ENCODE data around the gene ADGRG6.

DNA sequence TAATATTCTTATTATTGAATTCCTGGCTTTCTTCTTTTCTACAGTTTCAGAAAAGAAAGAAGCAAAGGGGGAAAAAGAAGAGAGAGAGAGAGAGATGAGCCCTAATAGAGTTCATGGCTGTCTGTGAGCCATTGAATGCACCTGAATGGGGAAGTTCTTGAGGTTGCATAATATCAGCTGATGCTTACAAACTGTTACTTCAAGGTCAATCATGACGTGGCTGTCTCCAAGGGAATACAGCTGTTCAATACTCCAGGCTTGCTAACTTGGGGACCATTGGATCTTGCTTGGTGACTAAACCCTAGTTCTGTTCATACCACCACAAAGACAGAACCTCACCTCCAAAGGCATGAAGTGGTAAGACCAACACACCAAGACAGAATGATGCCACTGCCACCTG is 180.4 kb downstream of the ADGRG6 start:
- TF ChIP-seq CTCF (IDR thresholded peaks at IDR 0.05) (no peak), POLR2A (IDR thresholded peaks at IDR 0.05) (no peak)

All from Peyer's patch (tissue), 4 donors.